MM.1S (cell line): ENCODE data around the gene CHRNE.
"Not testable (repeated sequence)": the region's sequence is repeated elsewhere in the genome, so short reads cannot be mapped to it uniquely, and the experiment has no call there.

ENCODE experiments used
- DNase-seq: peaks from one replicate; pipeline ENCODE4 v3.0.0-alpha.2; 2015
- H2AFZ ChIP-seq: fragments of 300-600 bp; sonication (generic); 2 replicates; pipeline ENCODE4 v1.6.0; 2016; ENCODE audit warnings: antibody characterized with exemption, low read length
- H3F3A ChIP-seq: fragments of 300-600 bp; sonication (generic); 2 replicates; pipeline ENCODE4 v1.6.1; 2016; ENCODE audit warnings: mild to moderate bottlenecking, antibody characterized with exemption, low read length, moderate library complexity, mixed read lengths; ENCODE audit not compliant: insufficient read depth
- H3K27ac ChIP-seq: fragments of 300-600 bp; sonication (generic); 2 replicates; pipeline ENCODE4 v1.5.1; 2016; ENCODE audit warnings: mild to moderate bottlenecking, low read length
- H3K27me3 ChIP-seq: fragments of 300-600 bp; sonication (generic); replicated peaks from 2 replicates; pipeline ENCODE4 v1.6.0; 2016; ENCODE audit warnings: low read length; ENCODE audit not compliant: insufficient read depth
- H3K36me3 ChIP-seq: fragments of 300-600 bp; sonication (generic); replicated peaks from 2 replicates; pipeline ENCODE4 v1.6.1; 2016; ENCODE audit warnings: mild to moderate bottlenecking, low read length, mixed read lengths; ENCODE audit not compliant: insufficient read depth
- H3K4me1 ChIP-seq: fragments of 300-600 bp; sonication (generic); 2 replicates; pipeline ENCODE4 v1.6.1; 2016; ENCODE audit warnings: low read length, mixed read lengths
- H3K4me2 ChIP-seq: fragments of 300-600 bp; sonication (generic); 2 replicates; pipeline ENCODE4 v1.6.0; 2016; ENCODE audit warnings: low read depth, low read length
- H3K4me3 ChIP-seq: fragments of 300-600 bp; sonication (generic); 2 replicates; pipeline ENCODE4 v1.5.1; 2016; ENCODE audit warnings: low read length, mixed read lengths
- H3K79me2 ChIP-seq: fragments of 300-600 bp; sonication (generic); 2 replicates; pipeline ENCODE4 v1.6.1; 2016; ENCODE audit warnings: mixed run types, low read length, mixed read lengths
- H3K9ac ChIP-seq: fragments of 300-600 bp; sonication (generic); 2 replicates; pipeline ENCODE4 v1.6.1; 2016; ENCODE audit warnings: low read length, mixed read lengths
- H3K9me2 ChIP-seq: fragments of 300-600 bp; sonication (generic); replicated peaks from 2 replicates; pipeline ENCODE4 v1.6.1; 2016; ENCODE audit warnings: mild to moderate bottlenecking, low read length, mixed read lengths; ENCODE audit not compliant: insufficient read depth
- H3K9me3 ChIP-seq: fragments of 300-600 bp; sonication (generic); replicated peaks from 2 replicates; pipeline ENCODE4 v1.6.1; 2016; ENCODE audit warnings: mild to moderate bottlenecking, low read length, mixed read lengths; ENCODE audit not compliant: insufficient read depth
- H4K20me1 ChIP-seq: fragments of 300-600 bp; sonication (generic); 2 replicates; pipeline ENCODE4 v1.6.1; 2016; ENCODE audit warnings: mild to moderate bottlenecking, low read length, moderate library complexity, mixed read lengths; ENCODE audit not compliant: insufficient read depth
- CTCF ChIP-seq: fragments of 300-600 bp; sonication (generic); IDR thresholded peaks from 2 replicates; pipeline ENCODE4 v1.5.1; 2016; ENCODE audit warnings: antibody characterized with exemption, low read length, mixed read lengths
- EZH2 ChIP-seq: fragments of 300-600 bp; sonication (generic); optimal IDR thresholded peaks from 2 replicates; pipeline ENCODE3; 2017; ENCODE audit warnings: low read depth, mild to moderate bottlenecking, antibody characterized with exemption, low read length, mixed read lengths
- EZH2phosphoT487 ChIP-seq: fragments of 300-600 bp; sonication (generic); IDR thresholded peaks from 2 replicates; pipeline ENCODE4 v1.6.1; 2018; ENCODE audit warnings: antibody characterized with exemption, low read length

Gene CHRNE

GRCh38 chr17:4931963-4932362 is 29.1 kb upstream of the CHRNE start, which contains the start of gene GP1BA:
Gene GP1BA (plus strand): TSS chr17:4932277. CDS start chr17:4932605, 328 bp downstream.
- H3K27me3 ChIP-seq = no peaks in the 10 kb centered on the region
- no peak for DNase-seq
- H3K9me3 ChIP-seq = no peaks in the 10 kb centered on the region
- H3K9me2 ChIP-seq = no peaks in the 10 kb centered on the region
- no peak within 1 kb of the TSS for H3K27ac ChIP-seq
- no peak within 1 kb of the TSS for H3K4me2 ChIP-seq
- no peak within 1 kb of the TSS for H2AFZ ChIP-seq
- H4K20me1 ChIP-seq = no peaks in the 10 kb centered on the region
- H3K4me1 ChIP-seq = peaks cover 9% of the 10 kb centered on the region
- TF ChIP-seq EZH2phosphoT487 = no peak
- no peak for TF ChIP-seq EZH2
- TF ChIP-seq CTCF = no peak
- no peak within 1 kb of the TSS for H3K9ac ChIP-seq
- no peaks in the 10 kb centered on the region for H3K79me2 ChIP-seq
- peaks cover 9% of the 10 kb centered on the region for H3F3A ChIP-seq
- H3K36me3 ChIP-seq = no peaks in the 10 kb centered on the region
- H3K4me3 ChIP-seq = no peak within 1 kb of the TSS

DNA sequence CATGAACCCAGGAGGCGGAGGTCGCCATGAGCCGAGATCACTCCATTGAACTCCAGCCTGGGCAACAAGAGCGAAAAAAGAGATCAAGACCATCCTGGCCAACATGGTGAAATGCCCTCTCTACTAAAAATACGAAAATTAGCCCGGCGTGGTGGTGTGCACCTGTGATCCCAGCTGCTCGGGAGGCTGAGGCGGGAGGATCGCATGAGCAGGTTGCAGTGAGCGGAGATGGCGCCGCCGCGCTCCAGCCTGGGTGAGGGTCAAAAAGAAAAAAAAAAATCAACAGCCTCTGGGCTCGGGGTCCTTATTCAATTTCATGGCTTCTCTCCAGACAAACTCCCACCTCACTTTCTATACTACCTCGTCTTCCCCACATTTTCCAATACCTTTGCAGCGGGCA is 26.0 kb upstream of the CHRNE start:
- no peaks in the 10 kb centered on the region for H3K36me3 ChIP-seq
- H2AFZ ChIP-seq = no peak overlapping the region
- no peaks in the 10 kb centered on the region for H3K9me3 ChIP-seq
- no peaks in the 10 kb centered on the region for H3K9me2 ChIP-seq
- H3K9ac ChIP-seq = no peak overlapping the region
- 0 out of 2 replicates have a peak, but pooled peaks cover 3% of the 10 kb centered on the region for H4K20me1 ChIP-seq
- peaks cover under 1% of the 10 kb centered on the region for H3K4me1 ChIP-seq
- TF ChIP-seq CTCF = no peak
- no peak for TF ChIP-seq EZH2phosphoT487
- no peak for TF ChIP-seq EZH2
- no peaks in the 10 kb centered on the region for H3F3A ChIP-seq
- no peak overlapping the region for H3K4me3 ChIP-seq
- DNase-seq = no peak
- no peaks in the 10 kb centered on the region for H3K79me2 ChIP-seq
- H3K4me2 ChIP-seq = no peak overlapping the region
- H3K27me3 ChIP-seq = no peaks in the 10 kb centered on the region
- H3K27ac ChIP-seq = no peak overlapping the region

DNA sequence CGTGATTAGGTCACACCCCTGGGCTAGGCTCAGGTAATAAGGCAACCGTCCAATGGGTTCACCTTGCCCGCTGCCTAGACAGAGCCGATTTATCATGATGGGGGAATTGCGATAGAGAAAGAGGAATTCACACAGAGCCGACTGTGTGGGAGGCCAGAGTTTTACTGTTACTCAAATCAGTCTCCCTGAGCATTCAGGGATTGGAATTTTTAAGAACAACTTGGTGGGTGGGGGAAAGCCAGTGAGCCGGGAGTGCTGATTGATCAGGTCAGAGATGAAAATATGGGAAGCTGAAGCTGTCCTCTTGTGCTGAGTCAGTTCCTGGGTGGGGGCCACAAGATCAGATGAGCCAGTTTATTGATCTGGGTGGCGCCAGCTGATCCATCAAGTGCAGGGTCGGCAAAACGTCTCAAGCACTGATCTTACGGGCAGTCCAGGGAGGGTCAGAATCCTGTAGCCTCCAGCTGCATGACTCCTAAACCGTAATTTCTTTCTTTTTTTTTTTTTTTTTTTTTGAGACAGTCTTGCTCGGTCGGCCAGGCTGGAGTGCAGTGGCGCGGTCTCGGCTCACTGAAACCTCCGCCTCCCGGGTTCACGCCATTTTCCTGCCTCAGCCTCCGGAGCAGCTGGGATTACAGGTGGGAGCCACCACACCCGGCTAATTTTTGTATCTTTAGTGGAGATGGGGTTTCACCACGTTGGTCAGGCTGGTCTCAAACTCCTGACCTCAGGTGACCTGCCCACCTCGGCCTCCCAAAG is 23.9 kb upstream of the CHRNE start:
- H3K4me1 ChIP-seq, H3K9me2 ChIP-seq, H4K20me1 ChIP-seq, H2AFZ ChIP-seq, H3K27ac ChIP-seq, H3K79me2 ChIP-seq, H3K36me3 ChIP-seq, H3K9ac ChIP-seq, DNase-seq, H3F3A ChIP-seq, H3K4me3 ChIP-seq, H3K27me3 ChIP-seq, H3K9me3 ChIP-seq, H3K4me2 ChIP-seq: not testable (repeated sequence)

GRCh38 chr17:4921320-4921719 is 18.4 kb upstream of the CHRNE start:
- Histone ChIP-seq H3F3A (no peaks in the 10 kb centered on the region), H3K9ac (no peak overlapping the region), H3K9me2 (no peaks in the 10 kb centered on the region), H4K20me1 (0 out of 2 replicates have a peak, but pooled peaks cover 2% of the 10 kb centered on the region), H2AFZ (no peak overlapping the region), H3K9me3 (no peaks in the 10 kb centered on the region), H3K27me3 (no peaks in the 10 kb centered on the region), H3K79me2 (no peaks in the 10 kb centered on the region), H3K27ac (no peak overlapping the region), H3K4me1 (no peaks in the 10 kb centered on the region), H3K4me3 (no peak overlapping the region), H3K36me3 (no peaks in the 10 kb centered on the region), H3K4me2 (no peak overlapping the region)
- no peak for DNase-seq
- no peak for TF ChIP-seq CTCF
- no peak for TF ChIP-seq EZH2phosphoT487
- no peak for TF ChIP-seq EZH2
